Stomach (tissue), 4 donors: Measurements from ENCODE around the gene TCF12.

Experiments
- EP300 ChIP-seq: sonication (generic); formaldehyde crosslinking; IDR thresholded peaks from one replicate; pipeline ENCODE4 v1.6.1; 2017; ENCODE audit warnings: antibody characterized with exemption
- POLR2A ChIP-seq, 4 donors: fragments of 450-650 bp; IDR thresholded peaks; one replicate each; pipeline ENCODE4 v1.6.1; 2016; ENCODE audit warnings: antibody characterized with exemption in 4 of 4, control low read depth in 2 of 4, mild to moderate bottlenecking in 1 of 4, moderate library complexity in 1 of 4
- TF ChIP-seq, protein P1 (sequence below), 7 experiments: fragments of 450-650 bp in 4 of 7; fragments of 200-600 bp in 3 of 7; sonication (generic) in 3 of 7; IDR thresholded peaks; one replicate each; pipeline ENCODE4 v1.5.1; 2016 to 2019; ENCODE audit warnings: antibody characterized with exemption in 7 of 7, control low read depth in 2 of 7, mild to moderate bottlenecking in 1 of 7

DNA sequence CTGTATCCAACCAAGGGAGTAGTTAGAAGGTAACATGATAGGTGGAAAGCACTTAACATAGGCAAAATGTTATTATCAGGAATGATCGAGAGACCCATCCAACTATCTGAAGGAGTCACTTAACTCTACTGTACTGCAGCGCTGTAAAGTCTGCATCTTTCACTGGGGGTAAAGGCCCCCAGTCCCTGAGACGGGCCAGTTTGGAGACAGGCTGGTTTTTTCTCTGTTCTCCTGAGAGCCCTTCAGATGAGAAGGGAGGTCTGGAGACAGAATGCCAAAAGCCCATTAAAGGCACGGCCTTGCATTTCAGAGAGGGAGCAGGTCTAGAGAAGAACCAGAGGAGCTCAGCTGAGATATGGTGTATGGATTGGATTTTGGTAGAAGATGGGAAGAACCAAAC, 386.6 kb downstream of the TCF12 start:
- no peak for TF ChIP-seq POLR2A (IDR thresholded peaks at IDR 0.05)
- TF ChIP-seq, protein P1, sequence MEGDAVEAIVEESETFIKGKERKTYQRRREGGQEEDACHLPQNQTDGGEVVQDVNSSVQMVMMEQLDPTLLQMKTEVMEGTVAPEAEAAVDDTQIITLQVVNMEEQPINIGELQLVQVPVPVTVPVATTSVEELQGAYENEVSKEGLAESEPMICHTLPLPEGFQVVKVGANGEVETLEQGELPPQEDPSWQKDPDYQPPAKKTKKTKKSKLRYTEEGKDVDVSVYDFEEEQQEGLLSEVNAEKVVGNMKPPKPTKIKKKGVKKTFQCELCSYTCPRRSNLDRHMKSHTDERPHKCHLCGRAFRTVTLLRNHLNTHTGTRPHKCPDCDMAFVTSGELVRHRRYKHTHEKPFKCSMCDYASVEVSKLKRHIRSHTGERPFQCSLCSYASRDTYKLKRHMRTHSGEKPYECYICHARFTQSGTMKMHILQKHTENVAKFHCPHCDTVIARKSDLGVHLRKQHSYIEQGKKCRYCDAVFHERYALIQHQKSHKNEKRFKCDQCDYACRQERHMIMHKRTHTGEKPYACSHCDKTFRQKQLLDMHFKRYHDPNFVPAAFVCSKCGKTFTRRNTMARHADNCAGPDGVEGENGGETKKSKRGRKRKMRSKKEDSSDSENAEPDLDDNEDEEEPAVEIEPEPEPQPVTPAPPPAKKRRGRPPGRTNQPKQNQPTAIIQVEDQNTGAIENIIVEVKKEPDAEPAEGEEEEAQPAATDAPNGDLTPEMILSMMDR (IDR thresholded peaks at IDR 0.05): no peak
- TF ChIP-seq EP300: no peak
